GM23338 (cell line): ENCODE results near the gene SLC6A7. TPM values are rescaled to one million over a fixed set of nuclear protein-coding genes. Genes with fewer than 3 reads are reported as not detected.

ENCODE experiments used
- ATAC-seq: fragments of 200-7000 bp; cut with Tn5 transposase; 3 replicates; pipeline ENCODE4 v1.9.1; 2020
- DNase-seq: peaks from one replicate; pipeline ENCODE4 v3.0.0-alpha.2; 2015; ENCODE audit warnings: low spot score
- H2AFZ ChIP-seq: fragments of 200-600 bp; sonication (generic); 2 replicates; pipeline ENCODE4 v1.8.0; 2016; ENCODE audit warnings: antibody characterized with exemption, mild to moderate bottlenecking, moderate library complexity
- H3F3A ChIP-seq: fragments of 200-600 bp; sonication (generic); replicated peaks from 2 replicates; pipeline ENCODE4 v1.8.0; 2017; ENCODE audit warnings: antibody characterized with exemption, mixed run types, low read depth
- H3K27ac ChIP-seq: fragments of 200-600 bp; sonication (generic); 2 replicates; pipeline ENCODE4 v1.6.1; 2016; ENCODE audit warnings: low read depth
- H3K27me3 ChIP-seq: fragments of 200-600 bp; sonication (generic); 2 replicates; pipeline ENCODE4 v1.8.0; 2016; ENCODE audit warnings: mild to moderate bottlenecking, mixed run types, moderate library complexity; ENCODE audit not compliant: insufficient read depth
- H3K36me3 ChIP-seq: fragments of 200-600 bp; sonication (generic); 2 replicates; pipeline ENCODE4 v1.8.0; 2016; ENCODE audit warnings: mild to moderate bottlenecking; ENCODE audit not compliant: insufficient read depth
- H3K4me1 ChIP-seq: fragments of 200-600 bp; sonication (generic); 2 replicates; pipeline ENCODE4 v1.8.0; 2016; ENCODE audit warnings: mild to moderate bottlenecking, moderate library complexity; ENCODE audit not compliant: insufficient read depth
- H3K4me2 ChIP-seq: fragments of 200-600 bp; sonication (generic); 2 replicates; pipeline ENCODE4 v1.7.1; 2017; ENCODE audit warnings: mixed run types
- H3K4me3 ChIP-seq: fragments of 200-600 bp; sonication (generic); 2 replicates; pipeline ENCODE4 v1.6.1; 2016; ENCODE audit warnings: mixed run types
- H3K79me2 ChIP-seq: fragments of 200-600 bp; sonication (generic); replicated peaks from 2 replicates; pipeline ENCODE4 v1.8.0; 2017; ENCODE audit warnings: mild to moderate bottlenecking; ENCODE audit not compliant: insufficient read depth
- H3K9me2 ChIP-seq: fragments of 200-600 bp; sonication (generic); 2 replicates; pipeline ENCODE4 v1.8.0; 2017; ENCODE audit not compliant: insufficient read depth
- H4K20me1 ChIP-seq: fragments of 200-600 bp; sonication (generic); replicated peaks from 2 replicates; pipeline ENCODE4 v1.8.0; 2017; ENCODE audit warnings: mild to moderate bottlenecking; ENCODE audit not compliant: insufficient read depth
- H3K27ac Mint-ChIP-seq: 2 replicates; pipeline ENCODE4 v1.8.0; 2020; ENCODE audit warnings: inconsistent platforms, mild to moderate bottlenecking, moderate library complexity, mixed read lengths
- H3K27me3 Mint-ChIP-seq: 3 replicates; pipeline ENCODE4 v1.8.0; 2022; ENCODE audit warnings: low read depth, mild to moderate bottlenecking, moderate library complexity, mixed read lengths, inconsistent platforms; ENCODE audit not compliant: insufficient read depth, poor library complexity
- H3K36me3 Mint-ChIP-seq: 3 replicates; pipeline ENCODE4 v1.8.0; 2021; ENCODE audit warnings: low read depth, mild to moderate bottlenecking, inconsistent platforms, moderate library complexity, mixed read lengths
- H3K4me1 Mint-ChIP-seq: 3 replicates; pipeline ENCODE4 v1.8.0; 2020; ENCODE audit warnings: mild to moderate bottlenecking, inconsistent platforms, mixed read lengths
- H3K4me3 Mint-ChIP-seq: 3 replicates; pipeline ENCODE4 v1.8.0; 2021; ENCODE audit warnings: moderate library complexity, mild to moderate bottlenecking, inconsistent platforms, mixed read lengths
- H3K9me3 Mint-ChIP-seq: 3 replicates; pipeline ENCODE4 v1.8.0; 2020; ENCODE audit warnings: moderate library complexity, mild to moderate bottlenecking, inconsistent platforms, mixed read lengths
- EZH2phosphoT487 ChIP-seq: fragments of 200-600 bp; sonication (generic); IDR thresholded peaks from one replicate; pipeline ENCODE4 v1.8.1; 2018; ENCODE audit warnings: antibody characterized with exemption; ENCODE audit not compliant: unreplicated experiment
- NANOG ChIP-seq: IDR thresholded peaks from 2 replicates; pipeline ENCODE4 v1.6.1; 2016; ENCODE audit warnings: antibody characterized with exemption, borderline replicate concordance
- POLR2AphosphoS5 ChIP-seq: IDR thresholded peaks from 2 replicates; pipeline ENCODE4 v1.6.1; 2016; ENCODE audit warnings: antibody characterized with exemption, low read depth
- ZNF114 ChIP-seq: fragments of 250-450 bp; sonication (Bioruptor Pico); IDR thresholded peaks from 2 replicates; pipeline ENCODE4 v1.5.0; 2020; ENCODE audit warnings: mild to moderate bottlenecking, moderate library complexity
- polyA plus RNA-seq: library from polyadenylated mRNA; unstranded; fragments of >200 nt; fragmentation: Nextera tagmentation; extraction: Ambion mirVana; gene quantifications from 2 replicates; pipeline ENCODE4 v1.2.1, GENCODE V29; 2016
- total RNA-seq: library from RNA; depleted of rRNA; stranded (reverse); fragments of >200 nt; shearing (Covaris generic); gene quantifications from 2 replicates; pipeline ENCODE4 v1.2.3, GENCODE V29; 2014
- TF ChIP-seq, protein P1 (sequence below), 2 experiments: fragments of 200-600 bp in 1 of 2; sonication (generic) in 1 of 2; conservative IDR thresholded peaks; 2 replicates each; pipeline versions ENCODE4 v1.5.1 to v1.6.1; 2016 to 2017; ENCODE audit warnings: antibody characterized with exemption in 2 of 2, low read depth in 2 of 2, mild to moderate bottlenecking in 2 of 2, moderate library complexity in 1 of 2
- TF ChIP-seq, protein P2 (sequence below): IDR thresholded peaks from one replicate; pipeline ENCODE4 v1.6.1; 2018; ENCODE audit warnings: antibody characterized with exemption; ENCODE audit not compliant: unreplicated experiment

The SLC6A7 gene
- total and polyA plus RNA-seq, 2 experiments from 2014 or later = not detected

DNA sequence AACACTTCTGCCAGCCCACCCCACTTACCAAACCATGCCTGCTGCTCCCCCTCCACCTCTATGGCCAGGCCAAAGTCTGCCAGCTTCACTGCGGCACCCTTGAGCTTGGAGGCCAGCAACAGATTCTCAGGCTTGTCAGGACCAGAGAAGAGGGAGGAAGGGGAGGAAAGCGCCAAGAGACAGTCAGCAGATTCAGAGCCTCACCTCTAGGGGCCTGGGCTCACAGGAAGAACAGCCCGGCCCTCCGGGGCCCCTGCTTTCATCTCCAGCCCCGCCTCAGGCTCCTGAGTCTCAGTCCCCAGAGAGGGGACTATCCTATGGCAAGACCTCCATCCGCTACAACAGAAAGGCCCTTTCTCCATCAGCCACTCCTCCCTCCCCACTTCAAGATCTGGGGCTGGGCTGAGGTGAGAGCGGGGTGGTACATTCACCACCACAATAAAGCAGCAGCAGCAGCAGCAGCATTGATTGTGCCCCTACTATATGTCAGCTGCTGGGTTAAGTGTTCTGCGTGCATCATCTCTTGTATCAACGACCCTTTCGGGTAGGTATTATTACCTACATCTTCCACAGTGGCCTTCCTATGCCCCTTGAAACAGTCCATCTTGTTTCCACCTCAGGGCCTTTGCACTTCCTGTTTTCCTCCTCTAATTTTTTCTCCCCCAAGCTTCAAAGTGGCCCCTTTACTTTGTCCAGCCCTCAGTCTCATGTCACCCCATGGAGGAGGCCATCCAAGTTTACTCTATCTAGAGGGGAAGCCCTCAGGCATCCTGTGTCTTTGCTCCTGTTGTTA lies 63.8 kb downstream of the SLC6A7 start:
- Histone ChIP-seq H3K4me1 (peaks cover 6% of the 10 kb centered on the region; the same call in 1 of the 2 replicates), H3K4me2 (no peak overlapping the region), H4K20me1 (no peaks in the 10 kb centered on the region), H3F3A (no peaks in the 10 kb centered on the region), H3K36me3 (no peaks in the 10 kb centered on the region), H3K27me3 (no peaks in the 10 kb centered on the region), H3K9me2 (no peaks in the 10 kb centered on the region), H3K4me3 (no peak overlapping the region), H3K79me2 (no peaks in the 10 kb centered on the region), H2AFZ (no peak overlapping the region), H3K27ac (no peak overlapping the region)
- Mint-ChIP-seq H3K4me3 (no peak overlapping the region), H3K9me3 (no peaks in the 10 kb centered on the region), H3K4me1 (peaks cover 7% of the 10 kb centered on the region), H3K27ac (no peak overlapping the region), H3K36me3 (no peaks in the 10 kb centered on the region), H3K27me3 (peaks cover 9% of the 10 kb centered on the region)
- peak; percentile 70 for ATAC-seq
- DNase-seq = peak; percentile 61
- TF ChIP-seq POLR2AphosphoS5 = no peak
- TF ChIP-seq, protein P1, sequence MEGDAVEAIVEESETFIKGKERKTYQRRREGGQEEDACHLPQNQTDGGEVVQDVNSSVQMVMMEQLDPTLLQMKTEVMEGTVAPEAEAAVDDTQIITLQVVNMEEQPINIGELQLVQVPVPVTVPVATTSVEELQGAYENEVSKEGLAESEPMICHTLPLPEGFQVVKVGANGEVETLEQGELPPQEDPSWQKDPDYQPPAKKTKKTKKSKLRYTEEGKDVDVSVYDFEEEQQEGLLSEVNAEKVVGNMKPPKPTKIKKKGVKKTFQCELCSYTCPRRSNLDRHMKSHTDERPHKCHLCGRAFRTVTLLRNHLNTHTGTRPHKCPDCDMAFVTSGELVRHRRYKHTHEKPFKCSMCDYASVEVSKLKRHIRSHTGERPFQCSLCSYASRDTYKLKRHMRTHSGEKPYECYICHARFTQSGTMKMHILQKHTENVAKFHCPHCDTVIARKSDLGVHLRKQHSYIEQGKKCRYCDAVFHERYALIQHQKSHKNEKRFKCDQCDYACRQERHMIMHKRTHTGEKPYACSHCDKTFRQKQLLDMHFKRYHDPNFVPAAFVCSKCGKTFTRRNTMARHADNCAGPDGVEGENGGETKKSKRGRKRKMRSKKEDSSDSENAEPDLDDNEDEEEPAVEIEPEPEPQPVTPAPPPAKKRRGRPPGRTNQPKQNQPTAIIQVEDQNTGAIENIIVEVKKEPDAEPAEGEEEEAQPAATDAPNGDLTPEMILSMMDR (conservative IDR thresholded peaks at IDR 0.05; ENCODE audit: low read depth in 2 of 2) = peak in 1 of 2 experiments; percentile 21; a peak in 1 of 4 replicates

DNA sequence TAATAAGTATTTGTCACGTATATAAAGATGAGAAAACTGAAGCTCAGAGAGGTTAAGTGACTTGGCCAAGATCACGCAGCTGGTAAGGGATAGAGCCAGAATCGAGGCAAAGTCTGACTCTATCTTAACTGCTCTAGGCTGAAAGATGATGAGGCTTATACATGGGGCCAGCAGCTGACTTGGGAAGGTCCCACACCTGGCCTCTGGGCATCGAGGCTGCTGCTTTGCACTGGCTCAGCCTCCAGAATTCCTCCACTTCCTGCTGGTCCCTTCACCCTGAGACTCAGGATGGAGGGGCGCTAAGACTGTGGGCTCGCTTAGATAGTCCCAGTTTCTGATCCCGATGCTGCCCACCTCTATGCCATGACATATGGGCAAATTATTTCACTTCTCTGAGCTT lies 64.5 kb downstream of the SLC6A7 start:
- peaks cover 7% of the 10 kb centered on the region for H3K27me3 Mint-ChIP-seq

DNA sequence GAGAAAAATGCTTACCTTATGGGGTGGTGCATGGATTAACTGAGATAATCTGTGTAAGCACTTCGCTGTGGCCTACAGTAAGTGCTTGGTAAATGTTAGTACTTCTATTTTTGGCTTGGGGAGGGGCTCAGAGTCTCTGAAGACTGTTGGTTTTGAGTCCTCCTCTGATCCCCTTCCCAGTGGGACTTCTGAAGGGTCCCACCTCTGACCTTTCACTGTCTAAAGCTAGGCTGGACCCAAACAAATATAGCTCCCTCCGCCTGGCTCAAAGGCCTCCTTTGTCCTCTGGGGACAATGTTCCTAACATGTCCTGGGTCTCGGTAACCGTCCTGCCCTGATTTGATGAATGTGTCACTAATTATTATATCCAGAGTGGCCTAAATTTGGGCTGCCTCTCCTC lies 64.9 kb downstream of the SLC6A7 start:
- no peaks in the 10 kb centered on the region for H3K36me3 ChIP-seq
- H3K27me3 Mint-ChIP-seq = peaks cover 7% of the 10 kb centered on the region
- no peaks in the 10 kb centered on the region for H3K36me3 Mint-ChIP-seq
- H3K9me2 ChIP-seq = no peaks in the 10 kb centered on the region
- no peak for ATAC-seq
- no peaks in the 10 kb centered on the region for H3K9me3 Mint-ChIP-seq
- no peak overlapping the region for H3K27ac Mint-ChIP-seq
- H3K4me1 ChIP-seq = peaks cover 6% of the 10 kb centered on the region; the same call in 1 of the 2 replicates
- no peak overlapping the region for H3K4me3 Mint-ChIP-seq
- no peak overlapping the region for H3K4me3 ChIP-seq
- H3K27ac ChIP-seq = no peak overlapping the region
- H3K4me1 Mint-ChIP-seq = peaks cover 7% of the 10 kb centered on the region
- H3K27me3 ChIP-seq = no peaks in the 10 kb centered on the region
- DNase-seq = no peak
- H2AFZ ChIP-seq = no peak overlapping the region
- H3F3A ChIP-seq = no peaks in the 10 kb centered on the region
- H3K4me2 ChIP-seq = no peak overlapping the region
- H4K20me1 ChIP-seq = no peaks in the 10 kb centered on the region
- TF ChIP-seq ZNF114 = no peak
- TF ChIP-seq, protein P2, sequence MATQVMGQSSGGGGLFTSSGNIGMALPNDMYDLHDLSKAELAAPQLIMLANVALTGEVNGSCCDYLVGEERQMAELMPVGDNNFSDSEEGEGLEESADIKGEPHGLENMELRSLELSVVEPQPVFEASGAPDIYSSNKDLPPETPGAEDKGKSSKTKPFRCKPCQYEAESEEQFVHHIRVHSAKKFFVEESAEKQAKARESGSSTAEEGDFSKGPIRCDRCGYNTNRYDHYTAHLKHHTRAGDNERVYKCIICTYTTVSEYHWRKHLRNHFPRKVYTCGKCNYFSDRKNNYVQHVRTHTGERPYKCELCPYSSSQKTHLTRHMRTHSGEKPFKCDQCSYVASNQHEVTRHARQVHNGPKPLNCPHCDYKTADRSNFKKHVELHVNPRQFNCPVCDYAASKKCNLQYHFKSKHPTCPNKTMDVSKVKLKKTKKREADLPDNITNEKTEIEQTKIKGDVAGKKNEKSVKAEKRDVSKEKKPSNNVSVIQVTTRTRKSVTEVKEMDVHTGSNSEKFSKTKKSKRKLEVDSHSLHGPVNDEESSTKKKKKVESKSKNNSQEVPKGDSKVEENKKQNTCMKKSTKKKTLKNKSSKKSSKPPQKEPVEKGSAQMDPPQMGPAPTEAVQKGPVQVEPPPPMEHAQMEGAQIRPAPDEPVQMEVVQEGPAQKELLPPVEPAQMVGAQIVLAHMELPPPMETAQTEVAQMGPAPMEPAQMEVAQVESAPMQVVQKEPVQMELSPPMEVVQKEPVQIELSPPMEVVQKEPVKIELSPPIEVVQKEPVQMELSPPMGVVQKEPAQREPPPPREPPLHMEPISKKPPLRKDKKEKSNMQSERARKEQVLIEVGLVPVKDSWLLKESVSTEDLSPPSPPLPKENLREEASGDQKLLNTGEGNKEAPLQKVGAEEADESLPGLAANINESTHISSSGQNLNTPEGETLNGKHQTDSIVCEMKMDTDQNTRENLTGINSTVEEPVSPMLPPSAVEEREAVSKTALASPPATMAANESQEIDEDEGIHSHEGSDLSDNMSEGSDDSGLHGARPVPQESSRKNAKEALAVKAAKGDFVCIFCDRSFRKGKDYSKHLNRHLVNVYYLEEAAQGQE = no peak
- TF ChIP-seq EZH2phosphoT487 = no peak
- H3K79me2 ChIP-seq = no peaks in the 10 kb centered on the region

More for the DNA sequence above, 64.5 kb downstream of the SLC6A7 start:
- Mint-ChIP-seq H3K4me1 (peaks cover 7% of the 10 kb centered on the region), H3K9me3 (no peaks in the 10 kb centered on the region), H3K27ac (no peak overlapping the region), H3K36me3 (no peaks in the 10 kb centered on the region), H3K4me3 (no peak overlapping the region)
- Histone ChIP-seq H3K27ac (no peak overlapping the region), H3K79me2 (no peaks in the 10 kb centered on the region), H3K4me3 (no peak overlapping the region), H2AFZ (no peak overlapping the region), H3K4me1 (peaks cover 6% of the 10 kb centered on the region; the same call in 1 of the 2 replicates), H3F3A (no peaks in the 10 kb centered on the region), H4K20me1 (no peaks in the 10 kb centered on the region), H3K36me3 (no peaks in the 10 kb centered on the region), H3K9me2 (no peaks in the 10 kb centered on the region), H3K27me3 (no peaks in the 10 kb centered on the region), H3K4me2 (no peak overlapping the region)
- no peak for TF ChIP-seq NANOG
- DNase-seq (no peak), ATAC-seq (no peak)
